ENCODE results near the gene HDAC5. TPM values are rescaled to one million over a fixed set of nuclear protein-coding genes. Genes with fewer than 3 reads are reported as not detected.

The HDAC5 gene
- total and polyA plus RNA-seq, 8 donors: 13.3 to 311 (median 19.1) TPM

GRCh38 chr17:44108440-44109311 lies 14.8 kb downstream of the HDAC5 start:
- H3K4me3 ChIP-seq: peak overlapping the region in 1 of 4 donors; percentile 4
- peak overlapping the region; percentile 62 to 93 (median 83) for H3K27ac ChIP-seq
- peaks cover 45 to 98% (median 78%) of the 10 kb centered on the region in 4 donors for H3K4me1 ChIP-seq
- WGBS, 5 donors: 41 to 50% (median 44%) methylated on average over 14 to 16 of the region's 16 CpGs
- peaks cover 0 to 18% (median 13%) of the 10 kb centered on the region in 4 donors for H3K36me3 ChIP-seq
- intact Hi-C loops (cut with DNase I; ENCODE audit: low total_unique reads): loop anchor here (10.0 kb wide), 1 partner anchor 64 kb away; no protein-coding TSS in a partner anchor
- DNase-seq: peak; percentile 65 to 90
- H3K27me3 ChIP-seq: no peaks in the 10 kb centered on the region
- TF ChIP-seq POLR2A (IDR thresholded peaks at IDR 0.05): no peak
- no peak for TF ChIP-seq CTCF (IDR thresholded peaks at IDR 0.05)
- peak; percentile 27 to 72 (median 63) for TF ChIP-seq POLR2AphosphoS5 (IDR thresholded peaks at IDR 0.05)
- H3K9me3 ChIP-seq: no peaks in the 10 kb centered on the region

DNA sequence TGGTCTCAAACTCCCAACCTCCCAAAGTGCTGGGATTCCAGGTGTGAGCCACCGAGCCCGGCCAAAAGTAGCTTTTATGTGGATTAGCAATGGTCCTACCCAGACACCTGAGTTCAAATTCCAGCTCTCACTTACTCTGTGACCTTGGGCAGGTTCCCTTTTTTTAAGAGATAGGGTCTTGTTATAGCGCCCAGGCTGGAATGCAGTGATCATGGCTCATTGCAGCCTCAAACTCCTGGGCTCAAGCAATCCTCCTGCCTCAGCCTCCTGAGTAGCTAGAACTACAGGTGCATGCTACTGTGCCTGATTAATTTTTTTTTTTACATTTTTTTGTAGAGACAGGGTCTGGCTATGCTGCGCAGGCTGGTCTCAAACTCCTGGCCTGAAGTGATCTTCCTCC lies 16.6 kb downstream of the HDAC5 start:
- no peaks in the 10 kb centered on the region for H3K27me3 ChIP-seq
- H3K4me3 ChIP-seq: no peak overlapping the region
- 90 to 96% (median 94%) methylated on average over 4 of the region's 4 CpGs for WGBS, 5 donors
- H3K36me3 ChIP-seq: peaks cover 0 to 23% (median 17%) of the 10 kb centered on the region in 4 donors
- no peak for TF ChIP-seq CTCF (IDR thresholded peaks at IDR 0.05)
- TF ChIP-seq POLR2A (IDR thresholded peaks at IDR 0.05): no peak
- no peak for TF ChIP-seq EP300 (IDR thresholded peaks at IDR 0.05)
- no peak for TF ChIP-seq POLR2AphosphoS5 (IDR thresholded peaks at IDR 0.05)
- H3K9me3 ChIP-seq: no peaks in the 10 kb centered on the region
- H3K4me1 ChIP-seq: peaks cover 40 to 91% (median 67%) of the 10 kb centered on the region in 4 donors
- peak overlapping the region in 2 of 5 donors; percentile 83 to 93 for H3K27ac ChIP-seq
- intact Hi-C loops (cut with DNase I; ENCODE audit: low total_unique reads): loop anchor here (10.0 kb wide), 1 partner anchor 62 kb away; no protein-coding TSS in a partner anchor
- no peak for DNase-seq

- Histone ChIP-seq H3K27me3 (no peaks in the 10 kb centered on the region), H3K27ac (peak overlapping the region in 1 of 5 donors; percentile 62), H3K4me1 (peaks cover 31 to 83% (median 58%) of the 10 kb centered on the region in 4 donors), H3K9me3 (no peaks in the 10 kb centered on the region), H3K4me3 (no peak overlapping the region), H3K36me3 (peaks cover 0 to 27% (median 18%) of the 10 kb centered on the region in 4 donors)
- 42 to 60% (median 44%) methylated on average over 3 of the region's 3 CpGs for WGBS, 5 donors
- no peak for TF ChIP-seq POLR2A (IDR thresholded peaks at IDR 0.05)
- TF ChIP-seq POLR2AphosphoS5 (IDR thresholded peaks at IDR 0.05): no peak
- no peak for TF ChIP-seq EP300 (IDR thresholded peaks at IDR 0.05)
- no peak for TF ChIP-seq CTCF (IDR thresholded peaks at IDR 0.05)
- no peak for DNase-seq
- intact Hi-C loops (cut with DNase I; ENCODE audit: low total_unique reads): loop anchor here (10.0 kb wide), 1 partner anchor 61 kb away; no protein-coding TSS in a partner anchor
Observed at GRCh38 chr17:44105941-44106340, 17.5 kb downstream of the HDAC5 start.

DNA sequence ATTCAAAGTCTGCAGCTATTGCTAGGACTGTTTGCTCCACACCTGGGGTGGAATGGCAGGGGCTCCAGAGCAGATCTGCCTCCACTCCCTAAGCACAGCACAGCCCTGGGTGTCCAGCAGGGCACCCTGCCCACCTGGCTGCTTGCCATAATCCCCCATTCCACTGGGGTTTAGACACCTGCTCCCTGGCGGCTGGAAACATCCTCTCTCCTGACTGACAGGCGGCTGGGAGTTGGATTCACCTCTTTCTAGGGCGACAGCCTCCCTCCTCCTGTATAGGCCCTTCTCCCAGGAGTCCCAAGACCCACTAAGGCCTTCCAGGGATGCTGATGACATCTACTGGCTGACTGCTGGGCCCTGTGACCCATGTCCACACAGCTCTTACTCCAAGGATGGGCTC lies 18.0 kb downstream of the HDAC5 start:
- Histone ChIP-seq H3K4me1 (peaks cover 26 to 79% (median 54%) of the 10 kb centered on the region in 4 donors), H3K36me3 (peaks cover 0 to 27% (median 18%) of the 10 kb centered on the region in 4 donors), H3K27ac (peak overlapping the region in 1 of 5 donors; percentile 62), H3K4me3 (no peak overlapping the region), H3K9me3 (no peaks in the 10 kb centered on the region), H3K27me3 (no peaks in the 10 kb centered on the region)
- DNase-seq: no peak
- WGBS, 5 donors: 64 to 91% (median 79%) methylated on average over 3 of the region's 3 CpGs
- TF ChIP-seq EP300 (IDR thresholded peaks at IDR 0.05) (no peak), POLR2AphosphoS5 (IDR thresholded peaks at IDR 0.05) (no peak), POLR2A (IDR thresholded peaks at IDR 0.05) (no peak), CTCF (IDR thresholded peaks at IDR 0.05) (no peak)
- intact Hi-C loops (cut with DNase I; ENCODE audit: low total_unique reads): loop anchor here (10.0 kb wide), 1 partner anchor 61 kb away; no protein-coding TSS in a partner anchor
